HCT116 (cell line): ENCODE data around the gene AZGP1. TPM values are rescaled to one million over a fixed set of nuclear protein-coding genes. Genes with fewer than 3 reads are reported as not detected.

Source experiments
- ATAC-seq: fragments of 200-7000 bp; cut with Tn5 transposase; 2 replicates; pipeline ENCODE4 v1.9.1; 2020; ENCODE audit warnings: mild to moderate bottlenecking, moderate library complexity
- BruUV-seq: library from RNA; stranded (reverse); fragments of 400-500 nt; replicated peaks from 2 replicates; lab custom pipeline; 2021; lab: Mats Ljungman, UMichigan
- CTCF ChIA-PET: fragments of 300-600 bp; sonication (Branson Sonifier 250); formaldehyde crosslinking; loops from one replicate; lab custom pipeline; 2021; ENCODE audit warnings: antibody characterized with exemption; lab: Charles Lee
- POLR2A ChIA-PET: fragments of 300-600, 350-600 bp; sonication (Branson Sonifier 250); formaldehyde crosslinking; loops from one replicate; lab custom pipeline; 2021; ENCODE audit warnings: antibody characterized with exemption; lab: Charles Lee
- RAD21 ChIA-PET, 2 experiments: fragments of 300-600 bp; sonication (Branson Sonifier 250); formaldehyde crosslinking; loops; one replicate each; lab custom pipeline; 2023; ENCODE audit warnings: low total read pairs in 2 of 2; ENCODE audit not compliant: uncharacterized antibody in 2 of 2, unreplicated experiment in 2 of 2, low non-redundant PET in 1 of 2; lab: Charles Lee
- DNase-seq: peaks from one replicate; pipeline ENCODE4 v3.0.0-alpha.2; 2010; ENCODE audit warnings: low read depth, low spot score
- H2AFZ ChIP-seq: fragments of 200-600 bp; shearing (Covaris generic), sonication (generic); 2 replicates; pipeline ENCODE4 v1.6.1; 2017; ENCODE audit warnings: low read depth, mixed run types, mixed read lengths, antibody characterized with exemption, low read length; ENCODE audit not compliant: poor library complexity, severe bottlenecking
- H3K27ac ChIP-seq: 2 replicates; pipeline ENCODE4 v1.5.1; 2012; ENCODE audit warnings: low read depth, low read length
- H3K27me3 ChIP-seq: fragments of 200-600 bp; sonication (generic); 2 replicates; pipeline ENCODE4 v1.6.1; 2016; ENCODE audit warnings: mixed run types, low read length, mixed read lengths; ENCODE audit not compliant: insufficient read depth
- H3K36me3 ChIP-seq, 2 experiments: fragments of 200-500 bp in 1 of 2; fragments of 200-600 bp in 1 of 2; sonication (Bioruptor generic) in 1 of 2; sonication (generic) in 1 of 2; 2 replicates each; pipeline versions ENCODE4 v1.5.1 to v1.6.1; 2014 to 2016; ENCODE audit warnings: low read length in 2 of 2, inconsistent platforms in 1 of 2, mixed read lengths in 1 of 2, mixed run types in 1 of 2; ENCODE audit not compliant: insufficient read depth in 2 of 2, control insufficient read depth in 1 of 2
- H3K4me1 ChIP-seq, 2 experiments: fragments of 200-600 bp in 1 of 2; sonication (generic) in 1 of 2; 2 replicates each; pipeline versions ENCODE4 v1.5.1 to v1.6.1; 2012 to 2017; ENCODE audit warnings: low read length in 2 of 2, inconsistent platforms in 1 of 2, mild to moderate bottlenecking in 1 of 2, mixed read lengths in 1 of 2, mixed run types in 1 of 2, moderate library complexity in 1 of 2; ENCODE audit not compliant: insufficient read depth in 2 of 2, control insufficient read depth in 1 of 2
- H3K4me2 ChIP-seq: fragments of 200-600 bp; sonication (generic); 2 replicates; pipeline ENCODE4 v1.6.1; 2017; ENCODE audit warnings: mixed run types, low read length, mixed read lengths
- H3K4me3 ChIP-seq, 2 experiments: fragments of 200-600 bp in 1 of 2; sonication (generic) in 1 of 2; replicated peaks in 1 of 2; 2 replicates each; pipeline ENCODE4 v1.5.1; 2011 to 2016; ENCODE audit warnings: low read length in 2 of 2, control low read depth in 1 of 2, low read depth in 1 of 2, mild to moderate bottlenecking in 1 of 2, mixed read lengths in 1 of 2, mixed run types in 1 of 2
- H3K79me2 ChIP-seq: fragments of 200-600 bp; sonication (generic); 2 replicates; pipeline ENCODE4 v1.6.1; 2017; ENCODE audit warnings: mild to moderate bottlenecking, mixed run types, low read length, moderate library complexity, mixed read lengths; ENCODE audit not compliant: insufficient read depth
- H3K9ac ChIP-seq: fragments of 200-600 bp; sonication (generic); 2 replicates; pipeline ENCODE4 v1.6.1; 2016; ENCODE audit warnings: low read length, mixed read lengths
- H3K9me2 ChIP-seq: fragments of 200-600 bp; sonication (generic), shearing (Covaris generic); 2 replicates; pipeline ENCODE4 v1.6.1; 2017; ENCODE audit warnings: mixed run types, mild to moderate bottlenecking, moderate library complexity; ENCODE audit not compliant: insufficient read depth
- H3K9me3 ChIP-seq, 2 experiments: fragments of 200-500 bp in 1 of 2; fragments of 200-600 bp in 1 of 2; sonication (Bioruptor generic) in 1 of 2; sonication (generic) in 1 of 2; 2 replicates each; pipeline ENCODE4 v1.6.1; 2014 to 2017; ENCODE audit warnings: low read length in 2 of 2, mixed read lengths in 2 of 2, inconsistent platforms in 1 of 2, low read depth in 1 of 2, mild to moderate bottlenecking in 1 of 2, mixed run types in 1 of 2, moderate library complexity in 1 of 2; ENCODE audit not compliant: control insufficient read depth in 1 of 2, insufficient read depth in 1 of 2
- H4K20me1 ChIP-seq: fragments of 200-600 bp; sonication (generic), shearing (Covaris generic); 2 replicates; pipeline ENCODE4 v1.6.1; 2017; ENCODE audit warnings: mixed run types, mild to moderate bottlenecking, moderate library complexity; ENCODE audit not compliant: insufficient read depth
- ATF3 ChIP-seq: IDR thresholded peaks from 2 replicates; pipeline ENCODE4 v1.6.1; 2012
- CBX3 ChIP-seq: IDR thresholded peaks from 2 replicates; pipeline ENCODE4 v1.6.1; 2012; ENCODE audit warnings: low read depth
- CEBPB ChIP-seq: IDR thresholded peaks from 2 replicates; pipeline ENCODE4 v1.6.1; 2012; ENCODE audit warnings: low read depth
- CTCF ChIP-seq, 3 experiments: fragments of 200-600 bp in 1 of 3; sonication (generic) in 1 of 3; IDR thresholded peaks in 2 of 3; conservative IDR thresholded peaks in 1 of 3; 2 replicates each; pipeline ENCODE4 v1.5.1; 2012 to 2017; ENCODE audit warnings: low read depth in 2 of 3, low read length in 2 of 3, antibody characterized with exemption in 1 of 3, borderline replicate concordance in 1 of 3, control low read depth in 1 of 3, mild to moderate bottlenecking in 1 of 3, mixed read lengths in 1 of 3, mixed run types in 1 of 3, moderate library complexity in 1 of 3; ENCODE audit not compliant: insufficient read depth in 1 of 3
- EGR1 ChIP-seq: IDR thresholded peaks from 2 replicates; pipeline ENCODE4 v1.6.1; 2012; ENCODE audit warnings: low read depth
- ELF1 ChIP-seq: IDR thresholded peaks from 2 replicates; pipeline ENCODE4 v1.6.1; 2012; ENCODE audit warnings: low read depth, borderline replicate concordance
- EZH2 ChIP-seq: fragments of 200-600 bp; sonication (generic); IDR thresholded peaks from 2 replicates; pipeline ENCODE4 v1.6.1; 2017; ENCODE audit warnings: antibody characterized with exemption, mixed run types
- FOSL1 ChIP-seq: IDR thresholded peaks from 2 replicates; pipeline ENCODE4 v1.6.1; 2012; ENCODE audit warnings: low read depth
- JUND ChIP-seq: IDR thresholded peaks from 2 replicates; pipeline ENCODE4 v1.6.1; 2012
- MAX ChIP-seq: IDR thresholded peaks from 2 replicates; pipeline ENCODE4 v1.6.1; 2012
- POLR2A ChIP-seq: IDR thresholded peaks from 2 replicates; pipeline ENCODE4 v1.7.0; 2011; ENCODE audit warnings: borderline replicate concordance; ENCODE audit not compliant: insufficient read depth, insufficient read length; ENCODE audit errors: extremely low read depth
- POLR2AphosphoS5 ChIP-seq: IDR thresholded peaks from 2 replicates; pipeline ENCODE4 v1.6.1; 2011; ENCODE audit warnings: mild to moderate bottlenecking, low read depth, low read length, moderate library complexity
- RAD21 ChIP-seq: IDR thresholded peaks from 2 replicates; pipeline ENCODE4 v1.6.1; 2012; ENCODE audit warnings: low read depth, mild to moderate bottlenecking
- REST ChIP-seq: IDR thresholded peaks from 2 replicates; pipeline ENCODE4 v1.6.1; 2012; ENCODE audit warnings: low read depth
- SIN3A ChIP-seq: IDR thresholded peaks from 2 replicates; pipeline ENCODE4 v1.6.1; 2012; ENCODE audit warnings: low read depth
- SP1 ChIP-seq: IDR thresholded peaks from 2 replicates; pipeline ENCODE4 v1.6.1; 2012; ENCODE audit warnings: low read depth
- SRF ChIP-seq: IDR thresholded peaks from 2 replicates; pipeline ENCODE4 v1.6.1; 2012; ENCODE audit warnings: low read depth
- TCF7L2 ChIP-seq: IDR thresholded peaks from 2 replicates; pipeline ENCODE4 v1.7.0; 2011; ENCODE audit warnings: borderline replicate concordance, inconsistent platforms; ENCODE audit not compliant: insufficient read depth, insufficient read length; ENCODE audit errors: extremely low read depth
- YY1 ChIP-seq: IDR thresholded peaks from 2 replicates; pipeline ENCODE4 v1.6.1; 2011; ENCODE audit warnings: low read length, low read depth, moderate library complexity, mild to moderate bottlenecking; ENCODE audit not compliant: insufficient replicate concordance; ENCODE audit errors: extremely low read depth
- ZNF274 ChIP-seq: fragments of 200-500 bp; sonication (Bioruptor generic); IDR thresholded peaks from 2 replicates; pipeline ENCODE4 v1.6.1; 2014; ENCODE audit warnings: mild to moderate bottlenecking, low read depth, low read length, inconsistent platforms
- intact Hi-C: fragments of 100-400 bp; cut with micrococcal nuclease; formaldehyde crosslinking; loops from 2 replicates; pipeline ENCODE4 v1.10.0; 2022
- total RNA-seq: library from RNA; stranded (reverse); gene quantifications from one replicate; pipeline ENCODE4 v1.2.1, GENCODE V29; 2021; ENCODE audit not compliant: unreplicated experiment

The AZGP1 gene
- total RNA-seq, 1 experiment from 2014 or later = 1.1 TPM

- Histone ChIP-seq H3K9me2 (no peaks in the 10 kb centered on the region), H3K79me2 (peaks cover 72% of the 10 kb centered on the region), H3K36me3 (peaks cover 0 to 3% of the 10 kb centered on the region in 2 experiments; a peak in 3 of 4 replicates), H3K27ac (no peak overlapping the region), H3K9ac (no peak overlapping the region), H2AFZ (no peak overlapping the region), H4K20me1 (no peaks in the 10 kb centered on the region; the same call in 1 of the 2 replicates), H3K4me3 (no peak overlapping the region), H3K4me2 (no peak overlapping the region), H3K4me1 (peaks cover 8 to 21% of the 10 kb centered on the region in 2 experiments; a peak in 3 of 4 replicates), H3K27me3 (no peaks in the 10 kb centered on the region), H3K9me3 (no peaks in the 10 kb centered on the region)
- ChIA-PET RAD21 (no interaction called here), POLR2A (no interaction called here), CTCF (no interaction called here)
- ATAC-seq (no peak), DNase-seq (no peak)
- intact Hi-C loops = no loop called here
- BruUV-seq = no TSS peak
- TF ChIP-seq MAX (no peak), ZNF274 (no peak), TCF7L2 (no peak), POLR2AphosphoS5 (no peak), SIN3A (no peak), ATF3 (no peak), SP1 (no peak), EGR1 (no peak), YY1 (no peak), SRF (no peak), EZH2 (no peak), ELF1 (no peak), JUND (no peak), REST (no peak), RAD21 (no peak), CBX3 (no peak), FOSL1 (no peak), CTCF (IDR thresholded peaks at IDR 0.05 in 2 of 3, conservative IDR thresholded peaks at IDR 0.05 in 1 of 3; ENCODE audit: borderline replicate concordance in 1 of 3, insufficient read depth in 1 of 3, low read depth in 2 of 3, low read length in 2 of 3) (no peak), POLR2A (no peak), CEBPB (no peak)
These were observed 42.0 kb upstream of the AZGP1 start for GRCh38 chr7:100017875-100018274.
